Type B pancreatic cell (in vitro differentiated cells): ENCODE measurements around the gene SRGAP1. TPM values are rescaled to one million over a fixed set of nuclear protein-coding genes. Genes with fewer than 3 reads are reported as not detected.

Experiments
- DNase-seq: peaks from one replicate; pipeline ENCODE4 v3.0.0; 2021; ENCODE audit warnings: mixed read lengths; ENCODE audit not compliant: unreplicated experiment; ENCODE audit errors: extremely low spot score
- H3K27ac Mint-ChIP-seq: 2 replicates; pipeline ENCODE4 v1.8.0; 2021; ENCODE audit warnings: mild to moderate bottlenecking, mixed read lengths
- H3K27me3 Mint-ChIP-seq: 2 replicates; pipeline ENCODE4 v1.8.0; 2021; ENCODE audit warnings: mixed read lengths
- H3K36me3 Mint-ChIP-seq: 2 replicates; pipeline ENCODE4 v1.8.0; 2021; ENCODE audit warnings: mixed read lengths
- H3K4me1 Mint-ChIP-seq: one replicate; pipeline ENCODE4 v1.8.0; 2021; ENCODE audit warnings: mixed read lengths; ENCODE audit not compliant: unreplicated experiment
- H3K4me3 Mint-ChIP-seq: 2 replicates; pipeline ENCODE4 v1.8.0; 2021; ENCODE audit warnings: mild to moderate bottlenecking, mixed read lengths
- H3K9me3 Mint-ChIP-seq: 2 replicates; pipeline ENCODE4 v1.8.0; 2021; ENCODE audit warnings: mixed read lengths
- total RNA-seq: library from RNA; stranded (reverse); gene quantifications from 2 replicates; pipeline ENCODE4 v1.2.1, GENCODE V29; 2021; ENCODE audit warnings: low replicate concordance
- TF ChIP-seq, protein P1 (sequence below): fragments of 200-600 bp; sonication (generic); conservative IDR thresholded peaks from 2 replicates; pipeline ENCODE4 v1.5.0; 2021; ENCODE audit warnings: antibody characterized with exemption, mild to moderate bottlenecking

SRGAP1 gene
- total RNA-seq, 1 donor from 2014 or later, result 14.9 TPM

DNA sequence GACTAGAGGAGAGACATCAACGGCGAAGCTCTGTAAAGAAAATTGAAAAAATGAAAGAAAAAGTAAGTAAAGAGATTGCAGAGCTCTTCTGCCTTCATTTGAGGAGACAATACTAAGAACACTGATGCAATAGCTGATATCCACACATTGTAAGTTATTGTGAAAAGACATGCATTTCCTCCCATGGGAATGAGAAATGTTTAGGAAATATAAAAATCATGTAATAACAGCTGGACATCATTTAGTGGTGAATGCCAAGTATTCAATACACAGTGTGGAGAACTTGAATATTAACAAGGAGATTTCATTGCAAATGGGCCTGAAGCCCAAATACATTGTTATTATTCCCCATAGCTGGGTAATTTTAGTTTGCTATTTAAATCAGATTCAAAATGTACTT, 198.4 kb downstream of the SRGAP1 start:
- Mint-ChIP-seq H3K9me3 (no peaks in the 10 kb centered on the region), H3K27me3 (no peaks in the 10 kb centered on the region), H3K4me3 (no peak overlapping the region), H3K4me1 (peaks cover 21% of the 10 kb centered on the region), H3K36me3 (peaks cover under 1% of the 10 kb centered on the region), H3K27ac (no peak overlapping the region)
- DNase-seq, result no peak
- TF ChIP-seq, protein P1, sequence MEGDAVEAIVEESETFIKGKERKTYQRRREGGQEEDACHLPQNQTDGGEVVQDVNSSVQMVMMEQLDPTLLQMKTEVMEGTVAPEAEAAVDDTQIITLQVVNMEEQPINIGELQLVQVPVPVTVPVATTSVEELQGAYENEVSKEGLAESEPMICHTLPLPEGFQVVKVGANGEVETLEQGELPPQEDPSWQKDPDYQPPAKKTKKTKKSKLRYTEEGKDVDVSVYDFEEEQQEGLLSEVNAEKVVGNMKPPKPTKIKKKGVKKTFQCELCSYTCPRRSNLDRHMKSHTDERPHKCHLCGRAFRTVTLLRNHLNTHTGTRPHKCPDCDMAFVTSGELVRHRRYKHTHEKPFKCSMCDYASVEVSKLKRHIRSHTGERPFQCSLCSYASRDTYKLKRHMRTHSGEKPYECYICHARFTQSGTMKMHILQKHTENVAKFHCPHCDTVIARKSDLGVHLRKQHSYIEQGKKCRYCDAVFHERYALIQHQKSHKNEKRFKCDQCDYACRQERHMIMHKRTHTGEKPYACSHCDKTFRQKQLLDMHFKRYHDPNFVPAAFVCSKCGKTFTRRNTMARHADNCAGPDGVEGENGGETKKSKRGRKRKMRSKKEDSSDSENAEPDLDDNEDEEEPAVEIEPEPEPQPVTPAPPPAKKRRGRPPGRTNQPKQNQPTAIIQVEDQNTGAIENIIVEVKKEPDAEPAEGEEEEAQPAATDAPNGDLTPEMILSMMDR, result no peak

DNA sequence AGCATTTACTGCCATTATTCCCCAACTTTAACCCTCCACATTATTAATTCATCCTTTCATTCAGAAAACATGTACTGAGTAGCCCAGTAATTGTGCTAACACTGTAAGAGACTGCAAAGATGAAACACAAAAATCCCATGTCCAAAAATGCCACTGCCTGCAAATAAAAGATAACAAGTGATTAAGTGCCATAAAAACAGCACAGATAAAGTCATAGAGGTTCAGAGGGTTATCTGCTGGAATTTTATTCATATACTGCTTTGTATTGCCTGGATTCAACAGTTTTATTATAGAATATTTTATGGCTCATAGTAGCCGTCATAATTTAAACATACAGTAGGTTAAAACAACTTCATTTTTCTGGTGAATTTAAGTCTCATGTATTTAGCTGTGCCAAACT, 199.7 kb downstream of the SRGAP1 start:
- Mint-ChIP-seq H3K27ac (no peak overlapping the region), H3K4me1 (peaks cover 13% of the 10 kb centered on the region), H3K36me3 (peaks cover 9% of the 10 kb centered on the region), H3K4me3 (no peak overlapping the region), H3K9me3 (peaks cover 4% of the 10 kb centered on the region), H3K27me3 (no peaks in the 10 kb centered on the region)
- no peak for DNase-seq
- TF ChIP-seq, protein P1, result no peak

DNA sequence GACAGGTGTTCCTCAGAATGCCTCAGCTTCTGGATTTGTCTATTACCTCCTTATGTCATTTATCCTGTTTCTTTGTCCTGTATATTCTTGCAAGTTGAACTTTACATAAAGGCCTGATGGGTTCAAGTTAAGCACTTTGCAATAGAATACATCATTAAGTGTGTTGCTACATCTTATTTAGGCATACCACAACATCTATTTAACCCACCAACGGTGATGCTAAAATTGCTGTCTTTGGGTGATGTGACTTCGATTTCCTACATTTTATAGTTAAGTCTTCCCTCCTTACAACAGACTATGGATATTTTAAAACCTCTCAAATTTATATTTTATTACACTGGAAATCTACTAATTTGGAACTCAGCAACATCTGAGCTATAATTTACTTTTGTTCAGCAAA, 206.6 kb downstream of the SRGAP1 start:
- peaks cover 20% of the 10 kb centered on the region for H3K36me3 Mint-ChIP-seq
- H3K4me3 Mint-ChIP-seq, result no peak overlapping the region
- no peak for DNase-seq
- no peaks in the 10 kb centered on the region for H3K4me1 Mint-ChIP-seq
- H3K27ac Mint-ChIP-seq, result no peak overlapping the region
- no peaks in the 10 kb centered on the region for H3K27me3 Mint-ChIP-seq
- H3K9me3 Mint-ChIP-seq, result peaks cover 12% of the 10 kb centered on the region
- TF ChIP-seq, protein P1, result no peak

DNA sequence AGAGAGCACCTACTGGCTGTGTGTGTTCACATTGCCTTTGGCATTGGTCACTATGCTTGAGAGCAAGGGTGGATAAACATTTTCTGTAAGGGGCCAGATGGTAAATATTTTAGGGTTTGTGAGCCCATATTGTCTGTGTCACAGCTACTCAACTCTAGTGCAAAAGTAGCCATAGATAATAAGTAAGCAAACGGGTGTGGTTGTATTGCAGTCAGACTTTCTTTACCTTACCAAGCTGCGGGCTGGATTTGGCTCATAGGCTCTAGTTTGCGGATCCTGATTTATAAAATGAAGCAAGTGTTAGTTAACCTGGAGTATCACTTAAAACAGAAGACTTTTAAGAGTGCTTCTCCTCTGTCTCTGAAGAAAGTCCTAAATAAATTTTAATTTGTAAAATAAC, 208.6 kb downstream of the SRGAP1 start:
- Mint-ChIP-seq H3K9me3 (peaks cover 13% of the 10 kb centered on the region), H3K4me1 (no peaks in the 10 kb centered on the region), H3K27ac (no peak overlapping the region), H3K27me3 (no peaks in the 10 kb centered on the region), H3K36me3 (peaks cover 19% of the 10 kb centered on the region), H3K4me3 (no peak overlapping the region)
- DNase-seq, result no peak
- TF ChIP-seq, protein P1, result no peak

DNA sequence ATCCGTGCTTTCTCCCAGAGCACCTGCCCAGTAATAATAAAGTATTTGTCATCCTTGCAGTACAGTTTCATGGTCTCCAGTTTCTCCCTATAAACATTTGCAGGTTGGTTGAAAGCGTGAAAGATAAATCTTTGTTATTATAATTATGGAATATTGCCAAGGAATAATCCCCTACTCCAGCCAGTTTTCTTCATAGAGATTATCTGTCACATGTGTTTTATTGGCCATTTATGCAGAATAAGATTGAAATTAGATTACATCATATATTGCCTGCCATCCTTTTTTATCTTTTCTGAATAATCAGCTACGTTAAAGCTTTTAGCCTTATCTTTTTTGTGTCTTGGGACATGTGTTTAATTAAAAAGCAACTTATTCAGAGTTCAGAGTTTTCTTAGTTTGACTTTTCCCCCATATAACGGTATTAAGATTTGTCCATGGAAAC, 209.6 kb downstream of the SRGAP1 start:
- Mint-ChIP-seq H3K4me3 (no peak overlapping the region), H3K36me3 (peaks cover 13% of the 10 kb centered on the region), H3K27me3 (no peaks in the 10 kb centered on the region), H3K27ac (no peak overlapping the region), H3K4me1 (no peaks in the 10 kb centered on the region), H3K9me3 (peaks cover 9% of the 10 kb centered on the region)
- DNase-seq, result no peak
- TF ChIP-seq, protein P1, result no peak

DNA sequence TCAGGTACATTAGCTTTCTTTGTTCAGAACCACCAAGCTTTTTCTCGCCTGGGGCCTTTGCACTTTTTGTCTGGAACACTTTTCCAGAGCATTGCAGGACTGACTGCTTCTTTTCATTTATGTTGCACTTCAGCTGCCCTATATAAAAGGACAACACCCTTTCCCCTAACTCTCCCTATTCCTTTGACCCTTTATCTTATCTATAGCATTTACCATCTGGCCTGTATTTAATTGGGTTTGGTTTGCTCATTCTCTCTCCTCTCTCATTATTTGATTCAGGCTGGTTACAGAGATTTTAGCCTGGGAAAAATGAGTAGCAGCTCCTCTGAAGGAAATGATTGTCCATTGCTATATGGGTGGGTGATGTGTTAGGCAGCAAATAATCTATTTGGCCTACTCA, 212.2 kb downstream of the SRGAP1 start:
- peaks cover 7% of the 10 kb centered on the region for H3K36me3 Mint-ChIP-seq
- TF ChIP-seq, protein P1, result no peak
- peaks cover 6% of the 10 kb centered on the region for H3K9me3 Mint-ChIP-seq
- DNase-seq, result no peak
- no peaks in the 10 kb centered on the region for H3K27me3 Mint-ChIP-seq
- no peak overlapping the region for H3K27ac Mint-ChIP-seq
- H3K4me3 Mint-ChIP-seq, result no peak overlapping the region
- H3K4me1 Mint-ChIP-seq, result no peaks in the 10 kb centered on the region
